WERI-Rb-1 (cell line): ENCODE measurements around the gene ICAM1.

Experiments used
- DNase-seq: peaks from one replicate; pipeline ENCODE4 v3.0.0-alpha.2; 2020
- H3K27ac ChIP-seq: fragments of 250-450 bp; sonication (Bioruptor Pico); 2 replicates; pipeline ENCODE4 v1.5.1; 2020; ENCODE audit warnings: mild to moderate bottlenecking, moderate library complexity
- H3K27me3 ChIP-seq: fragments of 250-450 bp; sonication (Bioruptor Pico); 2 replicates; pipeline ENCODE4 v1.5.1; 2021; ENCODE audit warnings: mild to moderate bottlenecking, low read depth, moderate library complexity; ENCODE audit not compliant: insufficient read depth, severe bottlenecking
- H3K36me3 ChIP-seq: fragments of 250-450 bp; sonication (Bioruptor Pico); 2 replicates; pipeline ENCODE4 v1.5.1; 2020; ENCODE audit warnings: mild to moderate bottlenecking, moderate library complexity
- H3K4me3 ChIP-seq: 2 replicates; pipeline ENCODE4 v1.5.1; 2011; ENCODE audit warnings: low read depth, mild to moderate bottlenecking, control low read depth, low read length
- H3K9me3 ChIP-seq: fragments of 250-450 bp; sonication (Bioruptor Pico); 2 replicates; pipeline ENCODE4 v1.5.1; 2021; ENCODE audit warnings: mild to moderate bottlenecking, moderate library complexity; ENCODE audit not compliant: severe bottlenecking
- TF ChIP-seq, protein P1 (sequence below): IDR thresholded peaks from 2 replicates; pipeline ENCODE4 v1.5.1; 2011; ENCODE audit warnings: low read depth, mild to moderate bottlenecking, control low read depth, inconsistent platforms, low read length

Gene ICAM1

DNA sequence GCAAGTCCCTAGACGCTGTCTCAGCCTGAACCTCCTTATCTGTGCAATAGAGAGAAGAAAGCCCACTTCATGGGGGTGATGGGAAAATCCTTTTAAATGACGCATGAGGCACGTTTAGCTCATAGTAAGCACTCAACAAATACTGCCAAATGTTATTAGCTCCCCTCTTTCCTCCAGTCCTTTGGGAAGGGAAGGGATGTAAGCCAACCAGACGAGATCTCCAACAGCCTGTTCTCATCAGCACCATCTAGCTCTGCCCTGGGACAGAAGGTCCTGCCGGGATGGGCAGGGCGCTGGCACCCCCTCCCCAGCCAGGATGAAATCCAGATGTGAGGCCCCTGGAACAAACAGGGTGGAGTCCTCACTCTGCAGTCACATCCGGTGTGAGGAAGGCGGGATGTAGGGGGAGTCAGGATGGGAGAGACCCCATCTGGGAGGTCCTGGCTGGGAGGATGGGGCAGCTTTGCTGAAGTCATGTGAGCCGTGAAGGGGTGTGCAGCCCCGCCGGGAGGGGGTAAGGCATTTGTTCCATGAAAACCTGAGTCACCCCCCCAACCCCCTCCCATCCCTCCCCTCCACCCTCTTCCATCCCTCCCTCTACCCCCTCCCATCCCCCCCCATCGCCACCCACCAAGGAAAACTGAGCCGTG, 44.4 kb upstream of the ICAM1 start:
- Histone ChIP-seq H3K4me3 (no peak overlapping the region), H3K27ac (no peak overlapping the region), H3K36me3 (no peaks in the 10 kb centered on the region), H3K9me3 (no peaks in the 10 kb centered on the region), H3K27me3 (no peaks in the 10 kb centered on the region)
- TF ChIP-seq, protein P1, sequence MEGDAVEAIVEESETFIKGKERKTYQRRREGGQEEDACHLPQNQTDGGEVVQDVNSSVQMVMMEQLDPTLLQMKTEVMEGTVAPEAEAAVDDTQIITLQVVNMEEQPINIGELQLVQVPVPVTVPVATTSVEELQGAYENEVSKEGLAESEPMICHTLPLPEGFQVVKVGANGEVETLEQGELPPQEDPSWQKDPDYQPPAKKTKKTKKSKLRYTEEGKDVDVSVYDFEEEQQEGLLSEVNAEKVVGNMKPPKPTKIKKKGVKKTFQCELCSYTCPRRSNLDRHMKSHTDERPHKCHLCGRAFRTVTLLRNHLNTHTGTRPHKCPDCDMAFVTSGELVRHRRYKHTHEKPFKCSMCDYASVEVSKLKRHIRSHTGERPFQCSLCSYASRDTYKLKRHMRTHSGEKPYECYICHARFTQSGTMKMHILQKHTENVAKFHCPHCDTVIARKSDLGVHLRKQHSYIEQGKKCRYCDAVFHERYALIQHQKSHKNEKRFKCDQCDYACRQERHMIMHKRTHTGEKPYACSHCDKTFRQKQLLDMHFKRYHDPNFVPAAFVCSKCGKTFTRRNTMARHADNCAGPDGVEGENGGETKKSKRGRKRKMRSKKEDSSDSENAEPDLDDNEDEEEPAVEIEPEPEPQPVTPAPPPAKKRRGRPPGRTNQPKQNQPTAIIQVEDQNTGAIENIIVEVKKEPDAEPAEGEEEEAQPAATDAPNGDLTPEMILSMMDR, result no peak
- DNase-seq, result no peak

DNA sequence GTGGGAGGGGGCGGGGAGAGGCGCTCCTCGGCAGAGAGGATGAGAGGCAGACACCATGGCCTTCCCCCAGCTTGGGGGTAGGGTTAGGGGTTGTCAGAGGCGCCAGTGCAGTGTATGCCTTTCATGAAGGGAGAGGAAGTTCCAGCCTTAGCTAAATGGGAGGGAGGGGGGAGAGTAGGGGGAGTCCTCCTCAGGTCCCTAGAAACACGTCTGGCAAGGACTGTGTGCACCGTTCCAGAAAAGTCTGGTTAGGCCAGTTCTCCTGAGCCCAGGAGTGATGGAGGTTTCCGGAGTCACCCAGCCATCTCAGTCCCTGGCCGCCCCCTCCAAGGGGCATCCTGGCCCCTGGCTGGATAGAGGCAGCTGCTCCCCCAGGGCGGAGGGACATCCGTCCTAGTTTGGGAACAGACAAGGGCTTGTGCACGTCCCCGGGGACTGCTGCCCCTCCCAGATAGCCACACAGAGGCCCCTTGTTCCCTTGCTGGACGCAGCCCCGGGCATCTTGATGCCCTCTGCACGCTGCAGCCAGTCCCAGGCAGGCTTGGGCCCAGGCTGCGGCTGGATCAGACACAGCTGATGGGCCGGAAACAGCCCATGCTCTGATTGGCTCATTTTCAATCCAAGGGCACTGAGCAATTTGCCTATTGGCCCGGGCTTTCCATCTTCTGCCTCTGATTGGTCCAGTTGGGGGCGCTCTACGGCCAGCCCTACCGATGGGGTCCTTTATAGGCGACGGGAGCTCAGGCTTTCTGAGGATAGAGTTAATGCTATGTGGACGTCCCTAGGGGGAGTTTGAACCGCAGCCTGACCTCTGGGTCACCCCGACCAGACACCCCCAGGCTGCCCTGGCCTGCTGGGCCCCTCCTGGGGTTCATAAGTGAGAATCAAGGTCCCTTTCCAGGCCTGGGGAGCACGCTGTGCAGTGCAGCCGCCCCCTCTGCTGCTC, 43.6 kb upstream of the ICAM1 start:
- TF ChIP-seq, protein P1, result no peak
- Histone ChIP-seq H3K4me3 (no peak overlapping the region), H3K9me3 (no peaks in the 10 kb centered on the region), H3K27me3 (no peaks in the 10 kb centered on the region), H3K36me3 (no peaks in the 10 kb centered on the region), H3K27ac (no peak overlapping the region)
- DNase-seq, result no peak

DNA sequence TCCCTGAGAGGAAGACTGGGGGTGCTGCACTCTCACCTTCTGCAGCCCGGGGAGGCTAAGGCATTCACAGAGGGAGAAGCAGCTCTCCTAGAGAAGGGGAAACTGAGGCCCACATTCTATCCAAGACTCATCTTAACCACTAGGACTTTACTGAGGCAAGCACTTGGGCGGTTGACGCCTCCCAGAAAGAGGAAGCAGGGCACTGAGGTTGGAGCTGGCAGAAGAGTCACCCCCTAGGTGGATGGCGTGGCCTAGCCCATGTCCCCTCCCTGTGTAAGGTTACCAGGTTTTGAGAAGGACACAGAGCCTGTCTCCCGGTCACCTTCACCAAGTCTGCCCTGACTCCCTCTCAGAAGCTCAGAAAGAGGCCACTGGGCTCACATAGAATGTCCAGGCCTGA, 42.5 kb upstream of the ICAM1 start:
- Histone ChIP-seq H3K4me3 (no peak overlapping the region), H3K9me3 (no peaks in the 10 kb centered on the region), H3K27me3 (no peaks in the 10 kb centered on the region), H3K27ac (no peak overlapping the region), H3K36me3 (no peaks in the 10 kb centered on the region)
- DNase-seq, result no peak
- TF ChIP-seq, protein P1, result no peak

DNA sequence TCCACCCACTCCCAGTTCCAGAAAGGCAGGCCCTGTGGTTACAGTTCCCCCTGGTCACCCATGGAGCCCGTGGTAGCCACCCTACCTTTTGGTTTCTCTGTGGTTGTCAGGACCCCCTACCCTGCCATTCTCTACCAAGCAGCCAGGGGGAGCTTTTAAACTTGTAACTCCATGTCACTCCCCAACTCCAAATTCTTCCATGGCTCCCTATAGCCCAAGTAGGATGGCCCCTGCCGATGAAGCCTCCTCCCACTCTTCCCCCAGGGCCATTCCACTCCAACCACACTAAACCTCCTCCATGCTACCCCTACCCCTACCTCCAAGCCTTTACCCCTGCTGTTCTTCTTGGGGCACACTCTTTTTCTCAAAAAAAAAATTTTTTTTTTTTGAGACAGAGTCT, 42.0 kb upstream of the ICAM1 start:
- no peak overlapping the region for H3K27ac ChIP-seq
- TF ChIP-seq, protein P1, result peak; percentile 61

DNA sequence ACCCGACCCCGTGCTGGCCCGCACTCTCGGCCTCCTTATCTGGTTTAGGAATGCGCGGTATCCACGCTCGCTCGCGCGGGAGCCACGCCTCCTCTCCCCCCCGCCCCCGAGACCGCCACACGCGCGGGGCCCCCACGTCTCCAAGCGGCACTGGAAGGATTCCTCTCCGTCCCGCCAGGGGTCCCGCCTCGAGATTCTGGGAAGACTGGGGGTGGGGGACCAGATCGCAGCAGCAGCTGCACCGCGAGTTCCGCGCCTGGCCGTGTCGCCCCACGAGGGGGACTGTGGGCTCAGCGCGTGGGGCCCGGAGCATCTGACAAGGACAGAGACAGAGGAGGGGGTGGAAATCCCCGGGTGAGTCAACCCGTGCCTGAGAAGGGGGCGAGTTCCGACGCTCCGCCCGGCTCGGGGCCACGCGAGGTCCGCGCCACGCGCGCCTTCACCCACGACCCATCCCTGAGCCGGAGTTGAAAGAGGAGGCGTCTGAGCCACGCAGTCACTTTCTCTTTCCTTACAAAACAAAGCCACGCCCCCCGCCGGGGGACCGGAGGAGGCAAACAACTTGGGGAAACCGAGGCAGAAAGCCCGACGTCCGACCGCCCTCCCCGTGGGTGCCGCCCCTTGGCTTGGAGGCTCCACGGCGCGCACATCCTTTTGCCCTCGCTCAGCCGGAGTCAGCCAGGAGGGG, 40.6 kb upstream of the ICAM1 start:
- Histone ChIP-seq H3K9me3 (no peaks in the 10 kb centered on the region), H3K36me3 (no peaks in the 10 kb centered on the region), H3K27me3 (no peaks in the 10 kb centered on the region), H3K4me3 (peak overlapping the region; percentile 90), H3K27ac (no peak overlapping the region; the same call in 1 of the 2 replicates)
- TF ChIP-seq, protein P1, result no peak
- peak; percentile 37 for DNase-seq

More for the DNA sequence above, 42.0 kb upstream of the ICAM1 start:
- H3K27me3 ChIP-seq, result no peaks in the 10 kb centered on the region
- H3K36me3 ChIP-seq, result no peaks in the 10 kb centered on the region
- no peaks in the 10 kb centered on the region for H3K9me3 ChIP-seq
- DNase-seq, result peak; percentile 35
- no peak overlapping the region for H3K4me3 ChIP-seq
